ENCODE data around the gene ARL4A. TPM values are rescaled to one million over a fixed set of nuclear protein-coding genes. Genes with fewer than 3 reads are reported as not detected.
"Not testable (repeated sequence)": the region's sequence is repeated elsewhere in the genome, so short reads cannot be mapped to it uniquely, and the experiment has no call there.

ARL4A gene
- 27.2 and 38.5 TPM in 2 replicates for total RNA-seq (2014; rRNA removed; shearing (Covaris generic))

- peak; percentile 99 for DNase-seq (ENCODE audit: low read depth)
Observed at GRCh38 chr7:12686891-12687717, at the start of gene ARL4A. Gene ARL4A, plus strand, starts transcription at chr7:12687633. Its CDS starts 622 bp downstream, at chr7:12688255.

DNA sequence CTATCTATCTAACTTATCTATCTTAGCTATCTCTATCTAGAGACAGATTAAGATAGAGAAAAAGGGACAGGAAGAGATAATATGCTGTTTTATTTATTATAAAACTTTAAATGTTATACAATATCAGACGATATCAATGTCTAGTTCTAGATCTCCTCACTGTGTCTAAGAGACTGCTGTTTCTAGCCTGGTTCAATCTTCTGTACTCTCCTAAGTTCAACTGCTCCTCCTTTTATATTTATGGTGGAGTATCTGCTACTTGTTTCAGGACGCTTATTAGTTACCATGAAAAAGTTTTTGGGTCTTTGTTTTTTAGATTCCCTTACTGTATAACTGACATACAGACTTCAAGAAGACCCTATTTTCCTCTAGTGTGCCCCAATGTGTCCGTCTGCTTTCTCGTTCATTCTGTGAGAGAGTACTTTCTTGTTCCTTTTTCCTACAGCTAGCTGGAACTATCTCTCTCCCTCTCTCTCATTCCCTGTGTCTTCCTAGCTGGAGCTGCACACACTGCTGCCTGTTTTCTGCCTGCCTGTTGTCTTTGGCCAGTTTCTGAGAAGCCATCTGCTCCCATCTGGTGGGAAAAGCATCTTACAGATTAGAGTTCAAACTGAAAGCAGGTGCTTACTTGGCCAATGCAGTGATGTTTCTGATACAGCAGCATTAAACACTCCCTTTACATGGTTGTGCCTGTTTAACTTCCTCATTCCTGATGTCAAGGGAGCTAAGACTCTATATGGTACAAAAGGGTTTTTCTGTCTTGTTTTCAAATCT, 49.4 kb upstream of the ARL4A start:
- DNase-seq (ENCODE audit: low read depth) = no peak

DNA sequence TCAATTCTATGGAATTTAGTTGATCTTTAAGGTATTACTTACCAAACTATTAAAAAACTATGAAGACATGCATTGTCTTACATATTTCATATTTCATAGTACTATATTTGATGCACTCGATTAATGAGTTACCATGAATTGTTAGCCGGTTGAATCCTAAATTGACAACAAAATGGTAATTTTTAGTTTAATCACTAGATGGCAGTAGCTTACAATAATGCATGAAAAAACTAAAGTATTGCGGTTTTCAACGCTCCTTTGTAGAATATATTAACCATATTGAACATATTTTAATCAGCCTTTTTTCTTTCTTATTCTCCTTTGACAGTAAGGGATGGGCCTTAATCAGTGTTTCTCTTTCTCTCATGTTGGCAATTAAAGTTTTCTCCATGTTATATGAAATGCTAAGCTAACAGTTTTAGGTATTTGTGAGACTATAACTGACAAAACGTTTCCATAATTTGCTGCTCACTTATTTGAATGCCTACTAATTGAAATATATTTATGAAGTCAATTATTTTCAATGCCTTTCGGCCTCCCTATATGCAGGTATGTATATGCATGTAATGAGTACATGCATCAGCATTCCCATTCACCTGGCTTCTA, 48.5 kb upstream of the ARL4A start:
- DNase-seq (ENCODE audit: low read depth) = no peak

GRCh38 chr7:12640299-12641096, 46.9 kb upstream of the ARL4A start:
- no peak for DNase-seq (ENCODE audit: low read depth)

- DNase-seq (ENCODE audit: low read depth) = no peak
Observed at GRCh38 chr7:12641196-12641595, 46.2 kb upstream of the ARL4A start.

- DNase-seq (ENCODE audit: low read depth) = no peak
Observed at GRCh38 chr7:12642508-12642907, 44.9 kb upstream of the ARL4A start.

GRCh38 chr7:12643001-12643643, 44.3 kb upstream of the ARL4A start:
- DNase-seq (ENCODE audit: low read depth) = no peak

- no peak for DNase-seq (ENCODE audit: low read depth)
Observed at GRCh38 chr7:12643644-12644043, 43.8 kb upstream of the ARL4A start.

DNA sequence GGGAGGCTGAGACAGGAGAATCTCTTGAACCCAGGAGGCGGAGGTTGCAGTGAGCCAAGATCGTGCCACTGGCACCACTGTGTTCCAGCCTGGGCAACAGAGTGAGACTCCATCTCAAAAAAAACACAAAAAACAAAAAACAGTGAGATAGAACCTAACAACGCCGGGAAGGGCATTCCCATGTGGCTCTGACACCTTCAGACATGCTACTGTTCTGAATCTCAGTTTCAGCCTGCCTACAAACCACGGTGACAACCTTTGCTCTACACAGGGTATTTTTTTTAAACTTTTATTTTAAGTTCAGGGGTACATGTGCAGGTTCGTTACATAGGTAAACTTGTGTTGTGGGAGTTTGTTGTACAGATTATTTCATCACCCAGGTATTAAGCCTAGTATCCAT, 42.2 kb upstream of the ARL4A start:
- DNase-seq (ENCODE audit: low read depth) = not testable (repeated sequence)

GRCh38 chr7:12646139-12646538, 41.3 kb upstream of the ARL4A start:
- peak; percentile 18 for DNase-seq (ENCODE audit: low read depth)

DNA sequence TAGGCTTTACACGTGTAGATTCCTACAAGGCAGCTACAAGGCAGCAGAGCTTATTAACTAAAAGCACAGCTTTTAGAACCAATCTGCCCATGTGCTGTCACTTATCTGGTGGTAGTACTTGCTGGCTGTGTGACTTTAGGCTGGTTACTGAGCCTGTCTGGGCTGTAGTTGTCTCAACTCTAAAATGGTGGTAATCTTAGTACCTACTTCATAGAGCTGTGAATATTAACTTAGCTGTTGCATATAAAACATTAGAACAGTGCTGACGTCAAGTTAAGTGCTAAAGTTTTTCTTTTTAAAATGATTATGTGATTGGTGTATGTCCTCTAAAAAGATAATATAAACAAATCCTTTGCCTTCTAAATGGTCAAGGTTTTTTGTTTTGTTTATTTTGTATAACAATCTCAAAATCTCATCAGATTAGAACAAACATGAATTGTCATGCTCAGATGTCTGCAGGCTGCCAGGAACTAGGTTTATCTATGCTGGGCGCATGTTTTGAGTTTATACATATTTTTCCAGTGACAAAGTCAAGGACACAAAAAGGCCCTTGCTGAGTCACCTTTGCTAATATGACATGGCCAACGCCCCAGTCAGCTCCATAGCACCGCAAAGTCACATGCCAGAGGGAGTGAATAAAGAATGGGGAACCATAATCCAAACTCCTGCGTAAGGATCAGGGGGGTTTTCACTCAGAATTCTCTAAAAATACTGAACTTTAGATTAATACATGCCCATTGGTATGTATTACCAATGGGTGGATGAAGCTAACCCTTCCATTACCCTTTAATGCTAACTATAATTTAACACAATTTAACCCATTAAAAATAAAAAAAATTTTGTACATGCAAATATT, 39.8 kb upstream of the ARL4A start:
- DNase-seq (ENCODE audit: low read depth) = peak; percentile 86

GRCh38 chr7:12648704-12649261, 38.6 kb upstream of the ARL4A start:
- DNase-seq (ENCODE audit: low read depth) = no peak

- no peak for DNase-seq (ENCODE audit: low read depth)
Observed at GRCh38 chr7:12649348-12649747, 38.1 kb upstream of the ARL4A start.

DNA sequence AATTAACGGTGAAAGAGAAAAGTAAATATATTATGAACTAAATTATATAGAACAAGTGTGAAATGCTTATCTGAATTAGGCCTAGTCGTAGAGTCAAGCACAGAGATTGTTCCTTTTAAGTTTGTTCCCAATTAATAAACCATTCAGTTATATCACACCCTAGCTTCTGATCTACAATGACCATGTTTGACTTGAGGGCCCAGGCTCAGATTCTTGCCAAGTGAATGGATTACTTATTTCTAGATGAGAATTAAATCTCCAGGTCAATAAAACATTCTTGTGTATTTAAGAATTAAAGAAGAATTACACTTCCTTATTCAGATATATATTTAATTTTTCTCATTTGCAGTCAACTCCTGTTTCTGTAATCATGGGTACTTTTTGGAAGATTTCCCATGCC, 37.4 kb upstream of the ARL4A start:
- no peak for DNase-seq (ENCODE audit: low read depth)

DNA sequence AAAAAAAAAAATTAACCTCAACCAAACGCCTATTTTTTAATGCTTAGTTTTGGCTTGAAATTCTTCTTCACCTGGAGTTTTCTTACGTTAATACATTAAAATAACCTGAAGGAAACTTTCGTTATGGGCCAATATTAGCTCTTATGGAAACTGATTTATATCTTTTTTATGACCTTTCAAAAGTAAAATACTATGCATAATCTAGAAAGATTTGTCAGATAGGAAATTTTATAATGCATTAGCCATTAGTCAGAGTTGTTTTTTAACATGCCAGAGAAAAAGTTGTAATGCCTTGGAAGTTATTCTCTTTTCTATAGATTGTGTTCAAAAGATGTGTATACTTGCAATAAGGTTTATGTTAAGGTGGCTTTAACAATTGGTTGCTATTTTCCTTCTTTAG, 34.3 kb upstream of the ARL4A start:
- DNase-seq (ENCODE audit: low read depth) = no peak

DNA sequence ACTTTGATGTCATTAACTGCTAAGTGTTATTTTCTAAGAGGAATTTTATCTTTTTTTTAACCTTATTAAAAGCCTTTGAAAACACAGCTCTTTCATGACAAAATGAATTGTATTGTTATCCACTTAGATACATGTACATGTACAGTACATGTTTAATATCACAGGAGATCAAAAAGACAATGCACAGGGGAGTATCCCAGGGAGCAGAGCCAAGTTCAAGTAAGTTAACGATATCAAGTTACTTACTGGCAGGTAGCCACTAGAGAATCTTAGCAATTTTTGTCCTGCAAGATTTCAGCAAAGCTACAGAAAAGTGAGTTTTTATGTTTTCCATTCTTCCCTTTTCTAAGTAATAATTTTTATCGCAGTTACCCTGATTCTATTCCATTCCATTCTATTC, 33.9 kb upstream of the ARL4A start:
- DNase-seq (ENCODE audit: low read depth) = no peak

- DNase-seq (ENCODE audit: low read depth) = no peak
Observed at GRCh38 chr7:12655161-12655560, 32.3 kb upstream of the ARL4A start.

DNA sequence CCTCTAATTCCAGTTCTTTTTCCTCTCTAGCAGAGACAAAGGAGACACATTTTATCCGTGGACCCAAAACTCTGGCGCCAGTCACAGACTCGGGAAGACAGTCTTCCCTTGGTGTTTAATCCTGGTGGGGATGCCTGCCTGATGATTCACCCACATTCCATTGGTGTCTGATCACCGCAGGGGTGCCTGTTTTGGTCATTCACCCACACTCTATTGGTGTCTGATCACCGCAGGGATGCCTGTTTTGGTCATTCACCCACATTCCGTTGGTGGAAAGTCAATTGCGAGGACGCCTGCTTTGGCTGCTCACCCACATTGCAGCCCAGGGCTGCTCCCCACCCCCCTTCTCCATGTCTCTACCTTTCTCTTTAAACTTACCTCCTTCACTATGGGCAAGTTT, 27.0 kb upstream of the ARL4A start:
- DNase-seq (ENCODE audit: low read depth) = peak; percentile 94

GRCh38 chr7:12660986-12661385, 26.4 kb upstream of the ARL4A start:
- not testable (repeated sequence) for DNase-seq (ENCODE audit: low read depth)

GRCh38 chr7:12661581-12661980, 25.9 kb upstream of the ARL4A start:
- no peak for DNase-seq (ENCODE audit: low read depth)

Data from Daoy (cell line).